Peyer's patch (tissue), 4 donors: ENCODE results near the gene VWA5A.

ENCODE experiments used
- POLR2A ChIP-seq, 2 donors: fragments of 450-650 bp; IDR thresholded peaks; one replicate each; pipeline ENCODE4 v1.5.1; 2017; ENCODE audit warnings: antibody characterized with exemption in 2 of 2, mild to moderate bottlenecking in 2 of 2, moderate library complexity in 2 of 2
- TF ChIP-seq, protein P1 (sequence below), 6 experiments: fragments of 450-650 bp in 4 of 6; fragments of 200-600 bp in 2 of 6; sonication (generic) in 1 of 6; IDR thresholded peaks; one replicate each; pipeline ENCODE4 v1.5.1; 2017 to 2019; ENCODE audit warnings: antibody characterized with exemption in 6 of 6, mild to moderate bottlenecking in 3 of 6, moderate library complexity in 1 of 6

DNA sequence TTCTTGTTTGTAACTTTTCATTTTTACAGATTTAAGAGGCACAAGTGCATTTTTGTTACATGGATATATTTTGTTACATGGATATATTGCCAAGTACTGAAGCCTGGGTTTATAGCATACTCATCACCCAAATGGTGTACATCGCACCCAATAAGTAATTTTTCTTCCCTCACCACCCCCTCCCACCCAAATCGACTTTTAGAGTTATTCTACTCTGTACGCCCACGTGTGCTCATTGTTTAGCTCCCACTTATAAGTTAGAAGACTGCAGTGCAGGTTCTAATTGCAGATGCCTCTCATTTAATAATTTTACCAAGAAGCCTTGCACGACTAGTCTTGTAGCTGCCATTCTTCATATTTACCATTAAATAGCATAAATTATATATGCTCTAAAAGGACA lies 20.5 kb upstream of the VWA5A start:
- TF ChIP-seq POLR2A (IDR thresholded peaks at IDR 0.05), result no peak
- TF ChIP-seq, protein P1, sequence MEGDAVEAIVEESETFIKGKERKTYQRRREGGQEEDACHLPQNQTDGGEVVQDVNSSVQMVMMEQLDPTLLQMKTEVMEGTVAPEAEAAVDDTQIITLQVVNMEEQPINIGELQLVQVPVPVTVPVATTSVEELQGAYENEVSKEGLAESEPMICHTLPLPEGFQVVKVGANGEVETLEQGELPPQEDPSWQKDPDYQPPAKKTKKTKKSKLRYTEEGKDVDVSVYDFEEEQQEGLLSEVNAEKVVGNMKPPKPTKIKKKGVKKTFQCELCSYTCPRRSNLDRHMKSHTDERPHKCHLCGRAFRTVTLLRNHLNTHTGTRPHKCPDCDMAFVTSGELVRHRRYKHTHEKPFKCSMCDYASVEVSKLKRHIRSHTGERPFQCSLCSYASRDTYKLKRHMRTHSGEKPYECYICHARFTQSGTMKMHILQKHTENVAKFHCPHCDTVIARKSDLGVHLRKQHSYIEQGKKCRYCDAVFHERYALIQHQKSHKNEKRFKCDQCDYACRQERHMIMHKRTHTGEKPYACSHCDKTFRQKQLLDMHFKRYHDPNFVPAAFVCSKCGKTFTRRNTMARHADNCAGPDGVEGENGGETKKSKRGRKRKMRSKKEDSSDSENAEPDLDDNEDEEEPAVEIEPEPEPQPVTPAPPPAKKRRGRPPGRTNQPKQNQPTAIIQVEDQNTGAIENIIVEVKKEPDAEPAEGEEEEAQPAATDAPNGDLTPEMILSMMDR (IDR thresholded peaks at IDR 0.05), result no peak
